Ovary (tissue), 3 donors: ENCODE measurements around the gene MOCS1.

Experiments used
- EP300 ChIP-seq: sonication (generic); formaldehyde crosslinking; IDR thresholded peaks from one replicate; pipeline ENCODE4 v1.6.1; 2017; ENCODE audit warnings: antibody characterized with exemption
- TF ChIP-seq, protein P1 (sequence below), 3 donors: fragments of 450-650 bp in 2 of 3; fragments of 200-600 bp in 1 of 3; IDR thresholded peaks; one replicate each; pipeline versions ENCODE4 v1.5.1 to v1.8.0; 2016 to 2022; ENCODE audit warnings: antibody characterized with exemption in 3 of 3, mild to moderate bottlenecking in 1 of 3
- donor health status: DM: no; HTN: no; CAD: no.

DNA sequence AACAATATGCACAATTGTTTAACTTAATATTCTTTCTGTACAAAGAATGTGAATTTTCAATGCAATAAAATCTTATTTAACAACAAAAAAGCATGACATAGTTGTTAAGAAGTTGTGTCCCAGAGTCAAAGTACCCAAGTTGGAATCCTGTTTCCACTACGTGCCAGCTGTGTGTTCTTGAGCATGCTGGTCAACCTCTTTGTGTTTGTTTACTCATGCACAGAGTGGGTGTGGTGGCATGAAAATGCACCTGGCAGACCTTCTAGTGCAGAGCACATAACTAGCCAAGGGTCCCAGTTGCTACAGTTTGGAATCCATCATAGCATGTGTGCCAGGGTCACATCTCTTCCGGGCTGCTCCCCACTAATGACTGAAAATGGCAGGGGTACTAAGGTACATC, 24.7 kb upstream of the MOCS1 start:
- TF ChIP-seq, protein P1, sequence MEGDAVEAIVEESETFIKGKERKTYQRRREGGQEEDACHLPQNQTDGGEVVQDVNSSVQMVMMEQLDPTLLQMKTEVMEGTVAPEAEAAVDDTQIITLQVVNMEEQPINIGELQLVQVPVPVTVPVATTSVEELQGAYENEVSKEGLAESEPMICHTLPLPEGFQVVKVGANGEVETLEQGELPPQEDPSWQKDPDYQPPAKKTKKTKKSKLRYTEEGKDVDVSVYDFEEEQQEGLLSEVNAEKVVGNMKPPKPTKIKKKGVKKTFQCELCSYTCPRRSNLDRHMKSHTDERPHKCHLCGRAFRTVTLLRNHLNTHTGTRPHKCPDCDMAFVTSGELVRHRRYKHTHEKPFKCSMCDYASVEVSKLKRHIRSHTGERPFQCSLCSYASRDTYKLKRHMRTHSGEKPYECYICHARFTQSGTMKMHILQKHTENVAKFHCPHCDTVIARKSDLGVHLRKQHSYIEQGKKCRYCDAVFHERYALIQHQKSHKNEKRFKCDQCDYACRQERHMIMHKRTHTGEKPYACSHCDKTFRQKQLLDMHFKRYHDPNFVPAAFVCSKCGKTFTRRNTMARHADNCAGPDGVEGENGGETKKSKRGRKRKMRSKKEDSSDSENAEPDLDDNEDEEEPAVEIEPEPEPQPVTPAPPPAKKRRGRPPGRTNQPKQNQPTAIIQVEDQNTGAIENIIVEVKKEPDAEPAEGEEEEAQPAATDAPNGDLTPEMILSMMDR (IDR thresholded peaks at IDR 0.05), result no peak
- no peak for TF ChIP-seq EP300
